GM12878 (cell line): Measurements from ENCODE around the gene SMIM35.

ENCODE experiments used
- FOXK2 ChIP-seq: fragments of 450-650 bp; IDR thresholded peaks from 2 replicates; pipeline ENCODE4 v1.6.1; 2017; ENCODE audit warnings: mild to moderate bottlenecking, moderate library complexity
- YY1 ChIP-seq: IDR thresholded peaks from 2 replicates; pipeline ENCODE4 v1.6.1; 2011; ENCODE audit warnings: low read depth, mild to moderate bottlenecking, low read length

GRCh38 chr11:118067006-118067405 is 19.8 kb downstream of the SMIM35 start:
- no peak for TF ChIP-seq FOXK2
- no peak for TF ChIP-seq YY1
